Measurements from ENCODE around the gene GPATCH8.
"Not testable (repeated sequence)": the region's sequence is repeated elsewhere in the genome, so short reads cannot be mapped to it uniquely, and the experiment has no call there.

Gene GPATCH8

GRCh38 chr17:44503147-44504029 lies at the start of gene GPATCH8:
TSS of gene GPATCH8 (minus strand) at chr17:44503406. CDS start at chr17:44503370, 36 bp downstream.
- DNase-seq = peak; percentile 84

GRCh38 chr17:44552361-44552760 lies 49.2 kb upstream of the GPATCH8 start:
- DNase-seq = no peak

- no peak for DNase-seq
These were observed 46.5 kb upstream of the GPATCH8 start for GRCh38 chr17:44549686-44550085.

- no peak for DNase-seq
These were observed 45.4 kb upstream of the GPATCH8 start for GRCh38 chr17:44548376-44549230.

- DNase-seq = no peak
These were observed 44.5 kb upstream of the GPATCH8 start for GRCh38 chr17:44547625-44548267.

GRCh38 chr17:44546671-44547606 lies 43.7 kb upstream of the GPATCH8 start:
- no peak for DNase-seq

GRCh38 chr17:44543905-44544523 lies 40.8 kb upstream of the GPATCH8 start:
- no peak for DNase-seq

GRCh38 chr17:44543213-44543904 lies 40.2 kb upstream of the GPATCH8 start:
- peak; percentile 82 for DNase-seq

GRCh38 chr17:44541884-44542581 lies 38.8 kb upstream of the GPATCH8 start:
- no peak for DNase-seq

- no peak for DNase-seq
These were observed 37.3 kb upstream of the GPATCH8 start for GRCh38 chr17:44540246-44541084.

GRCh38 chr17:44539673-44540072 lies 36.5 kb upstream of the GPATCH8 start:
- DNase-seq = no peak

GRCh38 chr17:44537922-44538321 lies 34.7 kb upstream of the GPATCH8 start:
- DNase-seq = not testable (repeated sequence)

GRCh38 chr17:44536090-44536953 lies 33.1 kb upstream of the GPATCH8 start:
- DNase-seq = peak; percentile 13

GRCh38 chr17:44533533-44534246 lies 30.5 kb upstream of the GPATCH8 start:
- peak; percentile 50 for DNase-seq

- DNase-seq = no peak
These were observed 27.8 kb upstream of the GPATCH8 start for GRCh38 chr17:44530896-44531418.

- DNase-seq = no peak
These were observed 26.7 kb upstream of the GPATCH8 start for GRCh38 chr17:44529864-44530263.

- DNase-seq = no peak
These were observed 24.7 kb upstream of the GPATCH8 start for GRCh38 chr17:44527954-44528353.

Data from kidney glomerular epithelial cell (primary cell).